Muscle of leg (tissue), 11 donors: Measurements from ENCODE around the gene LSM7. TPM values are rescaled to one million over a fixed set of nuclear protein-coding genes. Genes with fewer than 3 reads are reported as not detected.

Experiments
- DNase-seq: peaks from one replicate; pipeline ENCODE4 v3.0.0; 2013
- H3K27ac ChIP-seq: one replicate; pipeline ENCODE4 v1.5.1; 2013; ENCODE audit warnings: mild to moderate bottlenecking, low read length, control low read depth
- H3K27me3 ChIP-seq: one replicate; pipeline ENCODE4 v1.6.1; 2013; ENCODE audit warnings: low read length; ENCODE audit not compliant: control insufficient read depth, insufficient read depth
- H3K36me3 ChIP-seq: one replicate; pipeline ENCODE4 v1.6.1; 2013; ENCODE audit warnings: low read length; ENCODE audit not compliant: control insufficient read depth, insufficient read depth
- H3K4me1 ChIP-seq: one replicate; pipeline ENCODE4 v1.6.1; 2013; ENCODE audit warnings: low read length; ENCODE audit not compliant: control insufficient read depth, insufficient read depth
- H3K4me3 ChIP-seq: one replicate; pipeline ENCODE4 v1.5.1; 2013; ENCODE audit warnings: low read length, control low read depth
- H3K9me3 ChIP-seq: replicated peaks from 2 replicates; pipeline ENCODE4 v1.6.1; 2013; ENCODE audit warnings: low read depth, low read length; ENCODE audit not compliant: control insufficient read depth
- WGBS: methylation state at CpG from one replicate; pipeline ENCODE4 v1.1.5; 2013; ENCODE audit warnings: missing lambda C conversion rate; ENCODE audit not compliant: insufficient coverage; 5-methylcytosine and 5-hydroxymethylcytosine counted together
- polyA plus RNA-seq, 8 donors: library from polyadenylated mRNA; unstranded; fragments of 120-200 nt; gene quantifications; one replicate each; pipeline versions ENCODE4 v1.2.1 to v1.2.3, GENCODE V29; 2013; ENCODE audit warnings: inconsistent platforms in 1 of 8, low replicate concordance in 1 of 8; ENCODE audit not compliant: insufficient read length in 8 of 8, insufficient read depth in 1 of 8
- total RNA-seq: library from RNA; stranded (reverse); fragments of 120-200 nt; gene quantifications from one replicate; pipeline ENCODE4 v1.2.4, GENCODE V29; 2013

The LSM7 gene
- total and polyA plus RNA-seq, 9 donors: 83.0 to 102 (median 95.2) TPM

DNA sequence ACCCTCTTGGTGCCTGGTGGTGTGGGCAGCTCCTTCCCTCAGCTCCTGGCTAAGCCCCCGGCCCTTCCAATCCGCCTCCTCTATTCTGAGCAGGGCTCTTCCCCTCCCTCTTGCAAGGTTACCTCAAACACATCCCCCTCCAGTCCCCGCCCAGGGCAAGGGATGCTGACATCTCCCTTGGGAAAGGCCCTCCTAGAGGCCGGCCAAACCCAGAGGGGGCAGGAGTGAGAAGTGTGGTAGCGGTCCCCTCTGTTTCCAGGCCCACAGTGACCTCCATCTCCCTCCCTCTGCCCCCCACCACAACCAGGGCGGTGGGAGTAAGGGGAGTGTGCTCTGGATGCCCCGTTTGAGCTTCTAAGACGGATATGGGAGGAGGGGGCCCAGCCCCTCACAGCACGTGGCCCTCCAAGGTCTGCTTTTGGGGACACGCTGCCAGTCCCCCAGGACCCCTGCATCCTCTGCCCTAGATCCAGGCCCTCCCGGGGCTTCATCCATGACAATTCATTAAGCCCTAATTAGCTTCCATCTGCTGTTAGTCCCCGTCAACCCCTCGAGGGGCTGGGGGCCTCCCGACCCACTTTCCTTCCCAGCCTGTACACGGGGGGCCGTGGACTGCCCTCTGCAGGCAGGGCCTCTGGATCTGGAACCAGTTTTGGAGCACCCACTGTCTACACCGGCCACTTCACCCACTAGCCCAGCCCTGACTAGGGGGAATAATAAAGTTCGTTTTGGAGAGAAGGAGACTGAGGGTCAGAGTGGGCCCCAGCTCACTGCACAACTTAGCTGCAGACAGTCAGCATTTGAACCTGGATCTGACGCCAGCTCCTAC lies 22.7 kb downstream of the LSM7 start:
- WGBS: 50% methylated on average over 9 of the region's 19 CpGs
- no peak for DNase-seq
- no peaks in the 10 kb centered on the region for H3K36me3 ChIP-seq
- no peak overlapping the region for H3K4me3 ChIP-seq
- H3K27ac ChIP-seq: no peak overlapping the region
- peaks cover 81% of the 10 kb centered on the region for H3K27me3 ChIP-seq
- peaks cover 36% of the 10 kb centered on the region for H3K4me1 ChIP-seq
- H3K9me3 ChIP-seq: no peaks in the 10 kb centered on the region

DNA sequence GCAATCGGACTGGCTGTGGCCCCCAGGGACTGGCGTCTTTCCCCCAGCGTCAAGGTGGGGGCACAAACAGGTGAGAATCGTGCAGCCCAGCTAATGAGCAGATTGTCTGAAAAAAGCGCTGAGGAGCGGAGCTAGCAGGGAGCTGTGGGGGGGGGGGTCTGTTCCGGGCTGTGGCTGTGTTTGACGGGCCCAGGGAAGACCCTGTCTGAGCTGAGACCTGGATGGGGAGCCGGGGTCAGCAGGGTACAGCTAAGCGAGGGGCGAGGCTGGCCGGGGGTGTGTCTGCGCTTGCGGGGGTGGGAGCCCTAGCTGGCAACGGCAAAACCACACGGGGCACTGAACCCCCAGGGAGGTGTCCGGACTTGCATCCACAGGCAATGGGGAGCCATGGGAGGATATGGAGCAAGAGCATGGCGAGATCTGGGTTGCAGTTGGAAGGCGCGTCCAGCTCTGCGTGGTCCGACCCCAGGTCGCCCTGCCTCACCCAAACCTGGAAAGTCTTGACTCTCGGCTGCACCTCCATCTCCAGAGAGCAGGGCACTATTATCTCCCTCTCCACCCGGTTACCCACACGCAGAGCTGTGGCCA lies 25.1 kb downstream of the LSM7 start:
- 72% methylated on average over 22 of the region's 26 CpGs for WGBS
- no peaks in the 10 kb centered on the region for H3K9me3 ChIP-seq
- peaks cover 25% of the 10 kb centered on the region for H3K4me1 ChIP-seq
- no peak overlapping the region for H3K4me3 ChIP-seq
- H3K27ac ChIP-seq: no peak overlapping the region
- H3K27me3 ChIP-seq: peaks cover 60% of the 10 kb centered on the region
- no peak for DNase-seq
- no peaks in the 10 kb centered on the region for H3K36me3 ChIP-seq

DNA sequence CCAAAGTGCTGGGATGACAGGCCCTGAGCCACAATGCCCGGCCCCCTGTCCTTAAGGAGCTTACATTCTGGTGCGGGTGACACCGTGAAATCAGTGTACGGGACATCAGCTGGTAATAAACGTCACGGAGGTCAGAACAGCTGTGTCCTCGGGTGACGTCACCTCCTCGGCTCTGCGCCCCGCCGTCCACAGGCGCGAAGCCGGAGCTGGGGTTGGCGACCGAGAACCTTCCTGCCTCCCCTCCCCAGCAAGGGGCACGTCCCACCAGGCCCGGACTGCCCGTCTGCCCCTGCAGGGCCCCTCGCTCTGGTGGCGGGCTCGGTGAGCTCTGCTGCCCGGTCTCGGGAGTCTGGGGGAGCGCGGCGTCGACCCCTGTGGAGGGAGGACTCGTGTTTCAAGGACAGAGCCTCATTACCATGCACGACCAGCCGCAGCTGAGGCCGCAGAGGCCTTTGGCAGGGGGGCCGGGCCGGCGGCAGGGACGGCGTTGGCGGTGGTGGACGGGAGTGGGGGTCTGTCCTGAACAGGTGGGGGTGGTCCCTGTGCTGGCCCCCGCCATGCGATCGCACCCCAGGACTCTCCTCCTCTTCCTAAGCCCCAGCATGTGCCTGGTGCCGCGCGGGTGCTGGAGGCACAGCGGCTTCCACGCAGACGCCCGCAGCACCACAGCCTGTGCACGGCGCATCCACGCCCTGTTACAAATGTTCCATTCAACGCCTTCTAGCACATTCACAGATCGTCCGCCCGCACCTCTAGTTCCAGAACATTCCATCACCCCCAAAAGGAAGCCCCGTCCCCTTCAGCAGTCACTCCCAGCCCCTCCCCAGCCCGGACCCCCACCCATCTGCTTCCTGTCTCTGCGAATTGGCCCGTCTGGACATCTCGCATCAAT lies 25.8 kb downstream of the LSM7 start:
- Histone ChIP-seq H3K9me3 (no peaks in the 10 kb centered on the region), H3K4me3 (peak overlapping the region; percentile 19), H3K4me1 (peaks cover 20% of the 10 kb centered on the region), H3K36me3 (no peaks in the 10 kb centered on the region), H3K27me3 (peaks cover 55% of the 10 kb centered on the region), H3K27ac (peak overlapping the region; percentile 29)
- peak; percentile 81 for DNase-seq
- 3% methylated on average over 56 of the region's 62 CpGs for WGBS

DNA sequence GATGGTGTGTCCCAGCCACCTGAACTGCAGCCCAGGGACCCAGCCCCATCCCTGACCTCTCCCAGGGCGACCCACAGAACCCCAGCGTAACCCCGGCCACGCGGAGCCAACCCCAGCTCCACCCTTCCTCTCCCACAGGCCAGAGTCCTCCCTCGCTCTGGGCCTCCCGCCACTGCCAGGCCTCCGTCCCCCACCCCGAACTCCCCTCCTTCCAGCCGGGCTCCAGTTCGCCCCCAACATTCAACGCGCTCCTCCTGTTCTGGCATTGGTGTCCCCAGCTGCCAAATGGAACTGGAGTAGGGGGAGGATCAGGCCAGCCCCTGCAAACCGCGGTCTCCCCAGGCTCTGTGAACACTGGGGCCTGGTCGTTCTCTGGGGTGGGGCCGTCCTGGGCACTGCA lies 27.9 kb downstream of the LSM7 start:
- WGBS: 73% methylated on average over 14 of the region's 17 CpGs
- H3K27me3 ChIP-seq: peaks cover 43% of the 10 kb centered on the region

DNA sequence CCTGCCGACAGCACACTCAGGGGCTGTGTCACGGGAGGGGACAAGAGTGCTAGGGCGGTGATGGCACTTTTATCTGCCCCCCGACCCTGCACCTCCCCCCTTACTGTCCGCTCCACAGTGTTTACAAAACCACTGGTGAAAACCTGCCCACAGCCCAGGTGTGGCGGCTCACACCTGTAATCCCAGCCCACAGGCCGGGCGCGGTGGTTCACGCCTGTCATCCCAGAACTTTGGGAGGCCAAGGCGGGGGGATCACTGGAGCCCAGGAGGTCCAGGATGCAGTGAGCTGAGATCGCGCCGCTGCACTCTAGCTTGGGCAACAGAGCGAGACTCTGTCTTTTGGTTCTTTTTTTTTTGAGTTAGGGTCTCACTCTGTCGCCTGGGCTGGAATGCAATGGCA lies 32.2 kb downstream of the LSM7 start:
- Histone ChIP-seq H3K4me1 (peaks cover 26% of the 10 kb centered on the region), H3K27me3 (peaks cover 55% of the 10 kb centered on the region), H3K27ac (no peak overlapping the region), H3K9me3 (no peaks in the 10 kb centered on the region), H3K4me3 (no peak overlapping the region), H3K36me3 (no peaks in the 10 kb centered on the region)
- DNase-seq: no peak
- 84% methylated on average over 13 of the region's 16 CpGs for WGBS

More for the DNA sequence above, 27.9 kb downstream of the LSM7 start:
- no peaks in the 10 kb centered on the region for H3K9me3 ChIP-seq
- H3K4me3 ChIP-seq: no peak overlapping the region
- DNase-seq: no peak
- H3K36me3 ChIP-seq: no peaks in the 10 kb centered on the region
- peaks cover 20% of the 10 kb centered on the region for H3K4me1 ChIP-seq
- H3K27ac ChIP-seq: no peak overlapping the region

DNA sequence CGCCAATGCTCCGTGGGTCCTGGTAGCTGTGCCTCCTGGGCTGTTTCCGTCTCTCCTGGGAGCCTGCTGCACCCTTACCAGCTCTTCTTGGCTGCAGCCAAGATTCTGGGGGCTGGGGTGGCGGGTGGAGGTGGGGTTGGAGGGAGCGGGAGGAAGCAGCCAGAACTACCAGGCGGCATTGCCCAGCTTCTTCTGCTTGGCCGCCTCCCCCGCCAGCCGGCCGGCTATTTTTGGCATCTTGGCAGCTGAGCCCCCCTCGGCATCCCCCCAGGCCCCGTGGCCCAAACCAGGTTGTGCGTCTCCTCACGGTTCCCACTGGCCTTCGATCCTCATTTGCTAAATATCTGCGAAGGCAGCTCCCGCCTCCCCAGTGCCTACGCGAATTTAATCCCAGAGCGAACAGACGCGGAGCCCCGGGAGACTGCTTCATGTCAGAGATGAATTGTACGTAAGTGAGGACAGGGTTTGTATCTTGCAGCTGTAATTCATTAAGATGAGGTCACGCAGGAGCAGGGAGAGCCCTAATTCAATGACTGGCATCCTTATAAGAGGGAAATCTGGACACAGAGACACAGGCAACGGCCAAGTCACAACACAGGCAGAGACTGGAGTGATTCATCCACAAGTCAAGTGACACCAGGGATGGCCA lies 33.6 kb downstream of the LSM7 start:
- Histone ChIP-seq H3K4me3 (no peak overlapping the region), H3K27ac (peak overlapping the region; percentile 42)

DNA sequence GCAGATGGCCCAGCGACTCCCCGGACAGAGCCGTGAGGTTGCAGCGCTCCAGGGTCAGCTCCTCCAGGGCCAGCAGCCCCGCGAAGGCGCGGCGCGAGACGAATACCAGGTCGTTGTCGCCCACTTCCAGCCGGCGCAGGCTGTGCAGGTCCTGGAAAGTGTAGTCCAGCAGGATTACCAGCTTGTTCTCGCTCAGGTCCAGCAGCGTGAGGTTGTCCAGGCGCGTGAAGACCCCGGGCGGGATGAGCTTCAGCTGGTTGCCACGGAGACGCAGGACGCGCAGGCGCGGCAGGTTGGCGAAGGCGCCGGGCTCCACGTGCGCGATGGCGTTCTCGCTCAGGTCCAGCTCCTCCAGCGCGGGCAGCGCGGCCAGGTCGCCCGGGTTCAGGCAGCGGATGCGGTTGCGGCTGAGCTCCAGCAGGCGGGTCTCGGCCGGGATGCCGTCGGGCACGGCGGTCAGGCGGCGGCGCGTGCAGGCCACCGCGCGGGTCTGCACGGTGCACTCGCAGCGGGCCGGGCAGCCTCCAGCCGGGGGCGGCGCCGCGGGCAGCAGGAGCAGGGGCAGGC lies 37.1 kb downstream of the LSM7 start:
- no peaks in the 10 kb centered on the region for H3K36me3 ChIP-seq
- H3K9me3 ChIP-seq: no peaks in the 10 kb centered on the region
- H3K4me3 ChIP-seq: peak overlapping the region; percentile 19
- H3K27ac ChIP-seq: no peak overlapping the region
- 1% methylated on average over 67 of the region's 67 CpGs for WGBS
- H3K27me3 ChIP-seq: peaks cover 96% of the 10 kb centered on the region
- H3K4me1 ChIP-seq: peaks cover 29% of the 10 kb centered on the region
- DNase-seq: no peak

More for the DNA sequence above, 33.6 kb downstream of the LSM7 start:
- H3K4me1 ChIP-seq: peaks cover 26% of the 10 kb centered on the region
- no peaks in the 10 kb centered on the region for H3K9me3 ChIP-seq
- peak; percentile 43 for DNase-seq
- H3K36me3 ChIP-seq: no peaks in the 10 kb centered on the region
- H3K27me3 ChIP-seq: peaks cover 65% of the 10 kb centered on the region
- WGBS: 13% methylated on average over 25 of the region's 26 CpGs

DNA sequence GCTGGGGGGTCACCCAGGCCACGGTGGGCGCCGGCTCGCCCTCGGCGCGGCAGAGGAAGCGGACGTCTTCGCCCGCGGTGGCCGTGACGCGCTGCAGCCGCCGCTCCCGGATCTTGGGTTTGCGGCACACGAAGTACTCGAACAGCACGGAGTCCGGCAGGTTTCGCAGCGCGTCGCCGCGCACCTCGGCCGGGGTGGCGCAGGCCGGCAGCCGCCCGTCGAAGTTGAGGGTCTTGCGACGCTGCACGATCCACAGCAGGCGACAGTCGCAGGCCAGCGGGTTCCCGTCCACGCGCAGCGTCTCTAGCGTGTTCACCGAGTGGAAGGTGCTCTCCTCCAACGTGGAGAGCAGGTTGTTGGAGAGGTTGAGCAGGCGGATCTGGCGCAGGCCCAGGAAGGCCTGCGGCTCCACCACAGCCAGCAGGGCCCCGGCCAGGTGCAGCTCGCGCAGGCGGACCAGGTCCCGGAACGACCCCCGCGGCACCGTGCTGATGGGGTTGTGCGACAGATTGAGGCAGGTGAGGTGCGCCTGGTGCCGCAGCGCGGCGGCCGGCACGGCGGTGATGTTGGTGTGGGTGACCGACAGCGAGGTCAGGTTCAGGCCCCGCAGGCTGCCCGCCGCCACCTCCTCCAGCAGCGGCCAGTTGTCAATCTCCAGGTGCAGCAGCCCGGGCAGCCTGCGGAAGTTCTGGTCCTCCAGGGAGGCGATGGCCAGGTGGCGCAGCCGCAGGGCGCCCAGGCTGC lies 37.8 kb downstream of the LSM7 start:
- Histone ChIP-seq H3K4me3 (no peak overlapping the region), H3K9me3 (no peaks in the 10 kb centered on the region), H3K27ac (no peak overlapping the region), H3K4me1 (peaks cover 29% of the 10 kb centered on the region), H3K27me3 (peaks cover 94% of the 10 kb centered on the region), H3K36me3 (no peaks in the 10 kb centered on the region)
- 1% methylated on average over 81 of the region's 82 CpGs for WGBS
- no peak for DNase-seq
